HG02870 (cell line): ENCODE data around the gene DUS2.

ENCODE experiments used
- ATAC-seq: cut with Tn5 transposase; IDR thresholded peaks from one replicate; pipeline ENCODE4 v1.9.1; 2021; ENCODE audit warnings: mild to moderate bottlenecking, moderate library complexity; ENCODE audit not compliant: unreplicated experiment

The DUS2 gene

GRCh38 chr16:68040506-68041288 is 17.6 kb downstream of the DUS2 start:
- peak; percentile 80 for ATAC-seq

GRCh38 chr16:68041783-68042182 is 18.7 kb downstream of the DUS2 start:
- no peak for ATAC-seq

GRCh38 chr16:68046106-68046505 is 23.0 kb downstream of the DUS2 start:
- ATAC-seq: no peak

GRCh38 chr16:68047987-68048386 is 24.9 kb downstream of the DUS2 start:
- ATAC-seq: no peak

GRCh38 chr16:68049449-68049848 is 26.4 kb downstream of the DUS2 start:
- no peak for ATAC-seq

- no peak for ATAC-seq
Measured at GRCh38 chr16:68055395-68055794, 32.3 kb downstream of the DUS2 start.

GRCh38 chr16:68059804-68060203 is 36.7 kb downstream of the DUS2 start:
- no peak for ATAC-seq

GRCh38 chr16:68061396-68061795 is 38.3 kb downstream of the DUS2 start:
- no peak for ATAC-seq

- no peak for ATAC-seq
Measured at GRCh38 chr16:68062910-68063393, 39.9 kb downstream of the DUS2 start.

GRCh38 chr16:68064791-68065365 is 41.8 kb downstream of the DUS2 start:
- no peak for ATAC-seq

- no peak for ATAC-seq
Measured at GRCh38 chr16:68065716-68066305, 42.7 kb downstream of the DUS2 start.

- ATAC-seq: no peak
Measured at GRCh38 chr16:68066763-68067162, 43.7 kb downstream of the DUS2 start.

GRCh38 chr16:68068926-68069325 is 45.8 kb downstream of the DUS2 start:
- no peak for ATAC-seq

- ATAC-seq: no peak
Measured at GRCh38 chr16:68069511-68070248, 46.6 kb downstream of the DUS2 start.

GRCh38 chr16:68070249-68070730 is 47.2 kb downstream of the DUS2 start:
- ATAC-seq: no peak

GRCh38 chr16:68070806-68071517 is 47.9 kb downstream of the DUS2 start:
- no peak for ATAC-seq

GRCh38 chr16:68071518-68071901 is 48.4 kb downstream of the DUS2 start:
- ATAC-seq: no peak

- no peak for ATAC-seq
Measured at GRCh38 chr16:68072038-68072695, 49.1 kb downstream of the DUS2 start.

GRCh38 chr16:68073902-68074760 is 51.0 kb downstream of the DUS2 start:
- ATAC-seq: no peak
